Esophagus muscularis mucosa (tissue), 4 donors: ENCODE results near the gene STPG2. TPM values are rescaled to one million over a fixed set of nuclear protein-coding genes. Genes with fewer than 3 reads are reported as not detected.

ENCODE experiments used
- DNase-seq: peaks from one replicate; pipeline ENCODE4 v3.0.0-alpha.2; 2017; ENCODE audit errors: extremely low spot score
- H3K27ac ChIP-seq, 4 donors: fragments of 200-600 bp; sonication (generic); replicated peaks in 1 of 4; 1 replicate in 3 of 4; 2 replicates in 1 of 4; pipeline ENCODE4 v1.5.1; 2016 to 2019; ENCODE audit warnings: mild to moderate bottlenecking in 1 of 4
- H3K27me3 ChIP-seq, 4 donors: fragments of 200-600 bp; sonication (generic); one replicate each; pipeline versions ENCODE4 v1.5.1 to v1.6.0; 2016 to 2019
- H3K36me3 ChIP-seq, 4 donors: fragments of 200-600 bp; sonication (generic); one replicate each; pipeline ENCODE4 v1.5.1; 2016 to 2019
- H3K4me1 ChIP-seq, 4 donors: fragments of 200-600 bp; sonication (generic); one replicate each; pipeline ENCODE4 v1.5.1; 2016 to 2019
- H3K4me3 ChIP-seq, 4 donors: fragments of 200-600 bp; sonication (generic); 1 replicate in 2 of 4; 2 replicates in 2 of 4; pipeline ENCODE4 v1.5.1; 2016 to 2019; ENCODE audit warnings: mild to moderate bottlenecking in 4 of 4, moderate library complexity in 1 of 4
- H3K9me3 ChIP-seq, 4 donors: fragments of 200-600 bp; sonication (generic); 1 replicate in 3 of 4; 2 replicates in 1 of 4; pipeline ENCODE4 v1.5.1; 2016 to 2019
- EP300 ChIP-seq: sonication (generic); formaldehyde crosslinking; IDR thresholded peaks from one replicate; pipeline ENCODE4 v1.6.1; 2017; ENCODE audit warnings: antibody characterized with exemption
- POLR2A ChIP-seq: fragments of 450-650 bp; IDR thresholded peaks from one replicate; pipeline ENCODE4 v1.6.1; 2017; ENCODE audit warnings: antibody characterized with exemption, moderate library complexity, mild to moderate bottlenecking, low read depth
- POLR2AphosphoS5 ChIP-seq, 2 donors: sonication (generic); formaldehyde crosslinking; IDR thresholded peaks; one replicate each; pipeline ENCODE4 v1.6.1; 2017; ENCODE audit warnings: antibody characterized with exemption in 2 of 2
- WGBS: methylation state at CpG from one replicate; pipeline ENCODE4 v1.1.5; 2018; 5-methylcytosine and 5-hydroxymethylcytosine counted together
- intact Hi-C: fragments of 100-400 bp; cut with DNase I; formaldehyde crosslinking; loops from one replicate; pipeline ENCODE4 v1.15.1; 2023
- total RNA-seq, 4 donors: library from RNA; depleted of rRNA; stranded (reverse); fragments of >200 nt; gene quantifications; one replicate each; pipeline versions ENCODE4 v1.1.0 to v1.2.1, GENCODE V29; 2016
- TF ChIP-seq, protein P1 (sequence below), 3 experiments: fragments of 200-600 bp in 2 of 3; fragments of 450-650 bp in 1 of 3; sonication (generic) in 2 of 3; IDR thresholded peaks; one replicate each; pipeline ENCODE4 v1.5.1; 2017 to 2019; ENCODE audit warnings: antibody characterized with exemption in 3 of 3, mild to moderate bottlenecking in 2 of 3, moderate library complexity in 1 of 3

The STPG2 gene
- total RNA-seq, 4 donors from 2014 or later, result 0.17 to 0.26 TPM; not detected in 2

- H3K4me3 ChIP-seq, result no peak overlapping the region
- no peak for DNase-seq
- intact Hi-C loops, result no loop called here
- no peaks in the 10 kb centered on the region for H3K27me3 ChIP-seq
- H3K4me1 ChIP-seq, result no peaks in the 10 kb centered on the region
- whole genome bisulfite sequencing, result 48% methylated on average over 4 of the region's 4 CpGs
- H3K36me3 ChIP-seq, result no peaks in the 10 kb centered on the region
- TF ChIP-seq EP300, result no peak
- TF ChIP-seq POLR2A, result no peak
- TF ChIP-seq, protein P1, sequence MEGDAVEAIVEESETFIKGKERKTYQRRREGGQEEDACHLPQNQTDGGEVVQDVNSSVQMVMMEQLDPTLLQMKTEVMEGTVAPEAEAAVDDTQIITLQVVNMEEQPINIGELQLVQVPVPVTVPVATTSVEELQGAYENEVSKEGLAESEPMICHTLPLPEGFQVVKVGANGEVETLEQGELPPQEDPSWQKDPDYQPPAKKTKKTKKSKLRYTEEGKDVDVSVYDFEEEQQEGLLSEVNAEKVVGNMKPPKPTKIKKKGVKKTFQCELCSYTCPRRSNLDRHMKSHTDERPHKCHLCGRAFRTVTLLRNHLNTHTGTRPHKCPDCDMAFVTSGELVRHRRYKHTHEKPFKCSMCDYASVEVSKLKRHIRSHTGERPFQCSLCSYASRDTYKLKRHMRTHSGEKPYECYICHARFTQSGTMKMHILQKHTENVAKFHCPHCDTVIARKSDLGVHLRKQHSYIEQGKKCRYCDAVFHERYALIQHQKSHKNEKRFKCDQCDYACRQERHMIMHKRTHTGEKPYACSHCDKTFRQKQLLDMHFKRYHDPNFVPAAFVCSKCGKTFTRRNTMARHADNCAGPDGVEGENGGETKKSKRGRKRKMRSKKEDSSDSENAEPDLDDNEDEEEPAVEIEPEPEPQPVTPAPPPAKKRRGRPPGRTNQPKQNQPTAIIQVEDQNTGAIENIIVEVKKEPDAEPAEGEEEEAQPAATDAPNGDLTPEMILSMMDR (IDR thresholded peaks at IDR 0.05), result no peak
- TF ChIP-seq POLR2AphosphoS5 (IDR thresholded peaks at IDR 0.05), result no peak
- H3K27ac ChIP-seq, result no peak overlapping the region
- H3K9me3 ChIP-seq, result no peaks in the 10 kb centered on the region
Measured at GRCh38 chr4:97868097-97868496, 275.2 kb downstream of the STPG2 start.

DNA sequence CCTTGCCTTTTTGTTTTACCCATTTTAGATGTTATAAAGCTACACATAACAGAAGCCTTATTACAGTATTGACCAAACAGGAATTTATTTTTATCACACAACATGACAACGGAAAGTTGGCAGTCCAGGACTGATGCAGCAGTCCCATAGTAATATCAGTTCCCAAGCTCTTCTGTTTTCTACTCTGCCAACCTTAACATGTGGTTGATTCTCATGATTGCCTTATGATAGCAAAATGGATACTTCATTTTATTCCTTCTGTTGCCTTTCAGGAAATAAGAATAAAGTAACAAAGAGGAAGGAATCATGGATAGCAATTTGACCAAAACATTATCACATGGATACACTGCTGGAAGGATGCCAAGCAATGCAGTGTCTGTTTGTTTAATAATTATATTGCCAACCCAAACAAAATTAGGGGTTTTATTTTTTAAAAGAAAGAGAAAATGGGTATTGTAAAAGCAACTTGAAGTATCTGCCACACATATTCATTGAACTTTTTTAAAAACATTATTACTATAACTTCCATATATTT is 275.7 kb downstream of the STPG2 start:
- Histone ChIP-seq H3K36me3 (no peaks in the 10 kb centered on the region), H3K27ac (no peak overlapping the region), H3K9me3 (no peaks in the 10 kb centered on the region), H3K4me3 (no peak overlapping the region), H3K27me3 (no peaks in the 10 kb centered on the region), H3K4me1 (no peaks in the 10 kb centered on the region)
- WGBS, result 65% methylated on average over 1 of the region's 1 CpG
- no peak for TF ChIP-seq EP300
- no peak for TF ChIP-seq POLR2A
- no peak for TF ChIP-seq POLR2AphosphoS5 (IDR thresholded peaks at IDR 0.05)
- TF ChIP-seq, protein P1 (IDR thresholded peaks at IDR 0.05), result no peak
- DNase-seq, result no peak
- intact Hi-C loops, result no loop called here

DNA sequence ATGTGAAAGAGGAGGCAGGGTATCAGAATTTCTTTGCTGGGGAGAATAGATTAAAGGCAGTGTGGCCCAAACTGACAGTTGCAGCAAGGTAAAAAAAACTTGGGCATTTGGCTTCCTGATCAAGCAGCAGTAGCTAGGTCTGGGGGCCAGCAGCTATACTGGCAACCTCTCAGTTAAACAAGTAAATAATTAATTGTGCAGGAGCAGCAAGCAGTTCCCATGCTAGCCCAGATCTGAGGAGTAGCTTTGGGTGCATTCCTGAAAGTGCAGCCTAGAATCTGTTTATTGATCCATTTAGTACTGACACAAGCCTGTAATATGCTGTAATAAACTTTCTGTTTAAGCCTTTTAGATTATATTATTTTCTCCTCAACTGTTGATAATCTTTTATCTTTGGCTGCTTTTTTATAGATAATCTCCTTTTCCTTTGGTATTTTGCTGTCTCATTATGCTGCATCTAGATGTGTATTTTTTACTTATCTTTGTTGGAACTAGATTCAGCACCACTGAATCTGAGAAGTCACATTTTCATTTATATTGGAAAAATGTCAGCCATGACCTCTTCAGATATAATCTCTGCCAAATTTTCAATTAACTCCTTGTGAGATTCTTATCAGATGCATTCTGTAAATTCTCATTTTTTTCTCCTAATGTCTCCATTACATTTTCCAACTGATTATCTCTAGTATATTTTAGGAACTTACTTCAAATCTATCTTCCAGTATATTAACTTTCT is 276.3 kb downstream of the STPG2 start:
- Histone ChIP-seq H3K4me1 (no peaks in the 10 kb centered on the region), H3K27ac (no peak overlapping the region), H3K36me3 (no peaks in the 10 kb centered on the region), H3K27me3 (no peaks in the 10 kb centered on the region), H3K4me3 (no peak overlapping the region), H3K9me3 (no peaks in the 10 kb centered on the region)
- TF ChIP-seq POLR2AphosphoS5 (IDR thresholded peaks at IDR 0.05) (no peak), EP300 (no peak), POLR2A (no peak)
- TF ChIP-seq, protein P1 (IDR thresholded peaks at IDR 0.05), result no peak
- intact Hi-C loops, result no loop called here
- no peak for DNase-seq

DNA sequence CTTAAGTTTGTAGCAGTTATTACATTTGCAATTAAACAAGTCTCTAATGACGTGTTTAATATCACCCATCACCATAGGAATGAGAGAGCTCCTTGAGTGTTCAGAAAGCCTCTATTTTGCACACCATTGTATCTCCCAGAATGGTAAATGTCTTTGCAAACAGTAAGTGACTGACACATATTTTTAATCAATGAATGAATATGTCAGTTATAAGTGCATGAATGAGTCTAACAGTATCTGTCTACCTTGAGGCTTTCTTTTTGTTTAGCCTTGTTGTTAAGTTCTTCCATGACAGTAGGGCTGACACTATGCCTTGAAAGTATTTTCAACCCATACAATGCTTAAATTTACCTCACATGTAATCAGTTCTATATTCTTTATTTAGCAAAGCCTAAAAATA is 292.2 kb downstream of the STPG2 start:
- Histone ChIP-seq H3K9me3 (no peaks in the 10 kb centered on the region), H3K4me1 (no peaks in the 10 kb centered on the region), H3K36me3 (no peaks in the 10 kb centered on the region), H3K27me3 (no peaks in the 10 kb centered on the region), H3K27ac (no peak overlapping the region), H3K4me3 (no peak overlapping the region)
- DNase-seq, result no peak
- intact Hi-C loops, result no loop called here
- 84% methylated on average over 1 of the region's 1 CpG for WGBS
- TF ChIP-seq POLR2AphosphoS5 (IDR thresholded peaks at IDR 0.05), result no peak
- no peak for TF ChIP-seq EP300
- no peak for TF ChIP-seq POLR2A

DNA sequence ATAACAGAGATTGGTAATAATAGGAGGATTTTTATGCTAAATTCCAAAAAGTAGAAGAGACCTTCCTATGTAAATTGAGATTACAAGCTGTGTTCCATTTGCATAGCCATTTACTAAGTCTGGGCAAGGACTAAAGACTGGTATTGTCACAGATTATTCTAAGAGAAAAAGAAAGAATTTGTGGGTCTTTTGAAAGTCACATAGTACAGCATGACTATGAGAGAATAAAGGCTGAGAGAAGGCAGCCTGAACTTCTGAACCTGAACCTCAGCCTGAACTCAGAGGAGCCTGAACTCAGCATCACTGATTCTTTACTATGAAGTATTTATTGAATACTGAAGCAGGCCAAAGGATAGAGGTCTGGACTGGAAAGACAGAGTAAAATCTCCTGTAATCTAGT is 297.5 kb downstream of the STPG2 start:
- Histone ChIP-seq H3K4me1 (no peaks in the 10 kb centered on the region), H3K27ac (no peak overlapping the region), H3K36me3 (no peaks in the 10 kb centered on the region), H3K9me3 (no peaks in the 10 kb centered on the region), H3K27me3 (no peaks in the 10 kb centered on the region), H3K4me3 (no peak overlapping the region)
- no peak for DNase-seq
- TF ChIP-seq POLR2A (no peak), EP300 (no peak), POLR2AphosphoS5 (IDR thresholded peaks at IDR 0.05) (no peak)
- TF ChIP-seq, protein P1 (IDR thresholded peaks at IDR 0.05), result no peak
- intact Hi-C loops, result no loop called here
